Right lobe of liver (tissue), 6 donors: ENCODE results near the gene HSPA4. TPM values are rescaled to one million over a fixed set of nuclear protein-coding genes. Genes with fewer than 3 reads are reported as not detected.

ENCODE experiments used
- ATAC-seq, 4 donors: fragments of 200-7000 bp; cut with Tn5 transposase; one replicate each; pipeline ENCODE4 v1.9.1; 2020; ENCODE audit warnings: mild to moderate bottlenecking in 4 of 4, moderate library complexity in 4 of 4
- DNase-seq, 3 donors: peaks; one replicate each; pipeline ENCODE4 v3.0.0-alpha.2; 2020
- H3K27ac ChIP-seq, 3 donors: fragments of 200-600 bp; one replicate each; pipeline ENCODE4 v1.8.0; 2022
- H3K27me3 ChIP-seq, 2 donors: fragments of 200-600 bp; one replicate each; pipeline ENCODE4 v1.8.0; 2022
- H3K36me3 ChIP-seq, 4 donors: fragments of 200-600 bp; sonication (generic) in 1 of 4; one replicate each; pipeline versions ENCODE4 v1.5.1 to v1.8.0; 2017 to 2022; ENCODE audit warnings: control low read depth in 1 of 4
- H3K4me1 ChIP-seq, 4 donors: fragments of 200-600 bp; sonication (generic) in 1 of 4; one replicate each; pipeline versions ENCODE4 v1.5.1 to v1.8.0; 2017 to 2022; ENCODE audit warnings: control low read depth in 1 of 4
- H3K4me3 ChIP-seq, 3 donors: fragments of 200-600 bp; one replicate each; pipeline ENCODE4 v1.8.0; 2022
- H3K9me3 ChIP-seq, 4 donors: fragments of 200-600 bp; sonication (generic) in 1 of 4; one replicate each; pipeline versions ENCODE4 v1.5.1 to v1.8.0; 2017 to 2022; ENCODE audit warnings: control low read depth in 1 of 4
- POLR2A ChIP-seq: fragments of 450-650 bp; IDR thresholded peaks from one replicate; pipeline ENCODE4 v1.6.1; 2017; ENCODE audit warnings: antibody characterized with exemption, mild to moderate bottlenecking
- WGBS: methylation state at CpG from one replicate; pipeline ENCODE4 v1.1.6; 2018; ENCODE audit warnings: low coverage, low lambda C conversion rate; ENCODE audit not compliant: insufficient coverage; ENCODE audit errors: missing lambda C conversion rate; 5-methylcytosine and 5-hydroxymethylcytosine counted together
- intact Hi-C, 2 donors: fragments of 100-400 bp; cut with DNase I; formaldehyde crosslinking; loops; one replicate each; pipeline versions ENCODE4 v1.11.2 to v1.14.1; 2022
- total RNA-seq, 6 experiments: library from RNA; depleted of rRNA in 2 of 6; stranded (reverse); fragments of >200 nt in 2 of 6; fragmentation: NEBNext Ultra II Directional in 3 of 6; extraction: Animal tissue kit (Norgen Biotek cat#: 25700) in 3 of 6; gene quantifications; one replicate each; pipeline versions ENCODE4 v1.1.0 to v1.2.4, GENCODE V29; 2016 to 2023
- TF ChIP-seq, protein P1 (sequence below), 4 donors: fragments of 200-600 bp in 3 of 4; fragments of 450-650 bp in 1 of 4; IDR thresholded peaks; one replicate each; pipeline versions ENCODE4 v1.5.1 to v1.8.0; 2016 to 2022; ENCODE audit warnings: antibody characterized with exemption in 4 of 4, mild to moderate bottlenecking in 2 of 4
- donor health status: DM: no; HTN: yes; CAD: no.
- donor health status: DM: no; HTN: no; CAD: no.
- donor health status: DM: no; HTN: no; CAD: no.
- donor health status: DM: no; HTN: yes; CAD: no.
- donor health status: DM: no; HTN: yes; CAD: no.

The HSPA4 gene
- total RNA-seq, 6 experiments from 2014 or later: 30.1 to 68.6 (median 46.1) TPM

GRCh38 chr5:133109655-133110483 lies 58.1 kb downstream of the HSPA4 start:
- WGBS: 71% methylated on average over 4 of the region's 6 CpGs
- no peak overlapping the region for H3K4me3 ChIP-seq

DNA sequence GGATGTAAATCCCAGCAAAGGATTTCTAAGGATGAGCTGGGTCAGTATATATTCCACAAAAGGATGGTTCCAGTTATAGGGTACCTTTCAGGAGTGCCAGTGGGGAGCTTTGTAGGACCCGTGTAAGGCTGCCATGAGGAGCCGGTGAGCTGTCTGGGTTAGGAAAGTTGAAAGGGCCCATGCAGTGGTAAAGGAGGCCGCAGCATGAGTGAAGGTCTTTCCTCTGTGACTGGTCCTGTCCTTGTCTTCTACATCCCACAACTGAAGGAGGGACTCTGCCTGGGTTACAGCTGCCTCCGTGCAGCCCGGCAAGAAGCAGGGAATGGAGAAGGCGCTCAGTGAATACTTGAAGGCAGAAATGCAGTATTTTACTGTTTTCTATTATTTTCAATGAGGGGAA lies 58.9 kb downstream of the HSPA4 start:
- Histone ChIP-seq H3K4me3 (no peak overlapping the region), H3K27ac (no peak overlapping the region), H3K36me3 (no peaks in the 10 kb centered on the region), H3K9me3 (no peaks in the 10 kb centered on the region), H3K4me1 (no peaks in the 10 kb centered on the region), H3K27me3 (no peaks in the 10 kb centered on the region)
- ATAC-seq: no peak
- 70% methylated on average over 6 of the region's 6 CpGs for WGBS
- intact Hi-C loops: loop anchor here (5.0 to 10.0 kb wide), 3 partner anchors 134 to 354 kb away; no protein-coding TSS in a partner anchor
- TF ChIP-seq, protein P1, sequence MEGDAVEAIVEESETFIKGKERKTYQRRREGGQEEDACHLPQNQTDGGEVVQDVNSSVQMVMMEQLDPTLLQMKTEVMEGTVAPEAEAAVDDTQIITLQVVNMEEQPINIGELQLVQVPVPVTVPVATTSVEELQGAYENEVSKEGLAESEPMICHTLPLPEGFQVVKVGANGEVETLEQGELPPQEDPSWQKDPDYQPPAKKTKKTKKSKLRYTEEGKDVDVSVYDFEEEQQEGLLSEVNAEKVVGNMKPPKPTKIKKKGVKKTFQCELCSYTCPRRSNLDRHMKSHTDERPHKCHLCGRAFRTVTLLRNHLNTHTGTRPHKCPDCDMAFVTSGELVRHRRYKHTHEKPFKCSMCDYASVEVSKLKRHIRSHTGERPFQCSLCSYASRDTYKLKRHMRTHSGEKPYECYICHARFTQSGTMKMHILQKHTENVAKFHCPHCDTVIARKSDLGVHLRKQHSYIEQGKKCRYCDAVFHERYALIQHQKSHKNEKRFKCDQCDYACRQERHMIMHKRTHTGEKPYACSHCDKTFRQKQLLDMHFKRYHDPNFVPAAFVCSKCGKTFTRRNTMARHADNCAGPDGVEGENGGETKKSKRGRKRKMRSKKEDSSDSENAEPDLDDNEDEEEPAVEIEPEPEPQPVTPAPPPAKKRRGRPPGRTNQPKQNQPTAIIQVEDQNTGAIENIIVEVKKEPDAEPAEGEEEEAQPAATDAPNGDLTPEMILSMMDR (IDR thresholded peaks at IDR 0.05): no peak
- TF ChIP-seq POLR2A: no peak
- DNase-seq: no peak

More at GRCh38 chr5:133109655-133110483, 58.1 kb downstream of the HSPA4 start:
- intact Hi-C loops: loop anchor here (5.0 to 10.0 kb wide), 3 partner anchors 135 to 355 kb away; no protein-coding TSS in a partner anchor
- Histone ChIP-seq H3K27ac (no peak overlapping the region), H3K4me1 (no peaks in the 10 kb centered on the region), H3K27me3 (no peaks in the 10 kb centered on the region), H3K36me3 (peaks cover 0 to 6% (median 3%) of the 10 kb centered on the region in 4 donors), H3K9me3 (no peaks in the 10 kb centered on the region)
- ATAC-seq (peak in 3 of 4 donors; percentile 20 to 67 (median 41)), DNase-seq (no peak)
- TF ChIP-seq, protein P1 (IDR thresholded peaks at IDR 0.05): no peak
- TF ChIP-seq POLR2A: no peak

DNA sequence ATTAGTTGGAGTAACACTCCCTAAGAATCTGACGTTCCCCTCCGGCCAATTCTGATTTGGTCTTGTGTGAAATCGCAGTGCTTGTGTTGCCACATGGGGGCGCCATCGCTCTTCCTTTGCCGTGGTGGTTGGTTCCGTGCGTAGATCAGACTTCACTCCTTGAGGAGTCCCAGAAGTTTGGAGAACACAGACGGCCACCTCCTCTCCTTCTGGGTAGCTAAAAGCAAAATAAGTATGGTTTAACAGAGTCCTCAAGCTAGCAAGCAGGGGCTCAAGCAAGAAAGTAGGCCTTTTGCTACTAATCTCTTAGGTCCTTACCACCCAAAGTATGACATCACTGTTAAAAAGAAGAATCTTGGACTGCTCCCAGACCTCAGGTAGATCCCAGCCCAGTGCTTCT lies 59.5 kb downstream of the HSPA4 start:
- H3K4me1 ChIP-seq: no peaks in the 10 kb centered on the region
- no peak overlapping the region for H3K27ac ChIP-seq
- intact Hi-C loops: loop anchor here (5.0 to 10.0 kb wide), 3 partner anchors 134 to 354 kb away; no protein-coding TSS in a partner anchor
- DNase-seq (peak; percentile 80 to 83 (median 81)), ATAC-seq (peak; percentile 85 to 91 (median 88))
- TF ChIP-seq POLR2A: no peak
- TF ChIP-seq, protein P1 (IDR thresholded peaks at IDR 0.05): peak; percentile 87 to 94 (median 92)
- H3K27me3 ChIP-seq: no peaks in the 10 kb centered on the region
- WGBS: 0% methylated on average over 7 of the region's 9 CpGs
- no peaks in the 10 kb centered on the region for H3K36me3 ChIP-seq
- H3K9me3 ChIP-seq: no peaks in the 10 kb centered on the region
- H3K4me3 ChIP-seq: no peak overlapping the region

DNA sequence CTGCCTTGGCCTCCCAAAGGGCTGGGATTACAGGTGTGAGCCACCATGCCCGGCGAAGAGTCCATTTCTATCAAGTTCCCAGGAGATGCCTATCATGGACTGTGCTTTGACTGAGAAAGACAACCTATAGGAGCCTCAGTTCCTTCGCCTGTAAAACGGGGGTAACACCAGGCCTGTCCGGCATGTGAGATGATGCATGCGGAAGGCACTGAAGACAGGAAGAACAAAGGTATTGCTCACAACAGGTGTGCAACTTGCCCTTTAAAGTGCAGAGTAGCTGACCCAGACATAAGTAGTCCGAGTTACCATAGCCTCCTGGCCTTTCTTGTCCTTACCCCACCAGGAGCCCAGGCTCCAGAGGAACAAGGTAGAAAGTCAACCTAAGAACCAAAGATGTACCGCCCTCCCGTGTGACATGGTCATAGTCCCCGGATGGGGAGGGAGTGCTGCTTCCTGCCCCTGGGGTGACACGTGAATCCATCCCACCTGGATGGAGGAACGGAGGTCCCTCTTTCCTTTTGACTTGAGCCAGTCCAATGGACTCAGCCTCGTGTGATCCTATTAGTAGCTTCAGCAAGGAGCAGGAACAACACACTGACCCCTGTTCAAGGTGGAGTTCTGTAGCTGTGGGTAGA lies 60.3 kb downstream of the HSPA4 start:
- DNase-seq (no peak), ATAC-seq (no peak)
- 93% methylated on average over 5 of the region's 13 CpGs for WGBS
- Histone ChIP-seq H3K27me3 (no peaks in the 10 kb centered on the region), H3K9me3 (no peaks in the 10 kb centered on the region), H3K4me3 (no peak overlapping the region), H3K4me1 (no peaks in the 10 kb centered on the region), H3K27ac (no peak overlapping the region), H3K36me3 (no peaks in the 10 kb centered on the region)
- TF ChIP-seq, protein P1 (IDR thresholded peaks at IDR 0.05): no peak
- no peak for TF ChIP-seq POLR2A
- intact Hi-C loops: loop anchor here (5.0 to 10.0 kb wide), 3 partner anchors 133 to 353 kb away; no protein-coding TSS in a partner anchor
